HK-2 (cell line): Measurements from ENCODE around the gene CNTRL.
"Not testable (repeated sequence)": the region's sequence is repeated elsewhere in the genome, so short reads cannot be mapped to it uniquely, and the experiment has no call there.

Experiments used
- DNase-seq: peaks from one replicate; pipeline ENCODE4 v3.0.0-alpha.2; 2018; ENCODE audit not compliant: unreplicated experiment

CNTRL gene

GRCh38 chr9:121074370-121075250 lies at the start of gene CNTRL:
TSS of gene CNTRL (plus strand) at chr9:121074955. CDS start at chr9:121088327, 13,372 bp downstream.
- DNase-seq: peak; percentile 90

- no peak for DNase-seq
Observed at GRCh38 chr9:121026260-121026691, 48.5 kb upstream of the CNTRL start.

- no peak for DNase-seq
Observed at GRCh38 chr9:121026768-121027167, 48.0 kb upstream of the CNTRL start.

- not testable (repeated sequence) for DNase-seq
Observed at GRCh38 chr9:121028285-121028684, 46.5 kb upstream of the CNTRL start.

- no peak for DNase-seq
Observed at GRCh38 chr9:121029469-121029868, 45.3 kb upstream of the CNTRL start.

GRCh38 chr9:121034529-121034928 lies 40.2 kb upstream of the CNTRL start:
- DNase-seq: no peak

- not testable (repeated sequence) for DNase-seq
Observed at GRCh38 chr9:121035717-121036116, 39.0 kb upstream of the CNTRL start.

- no peak for DNase-seq
Observed at GRCh38 chr9:121038362-121038761, 36.4 kb upstream of the CNTRL start.

GRCh38 chr9:121038804-121039203 lies 36.0 kb upstream of the CNTRL start:
- DNase-seq: no peak

- no peak for DNase-seq
Observed at GRCh38 chr9:121048175-121048574, 26.6 kb upstream of the CNTRL start.

GRCh38 chr9:121048618-121049017 lies 26.1 kb upstream of the CNTRL start:
- no peak for DNase-seq

GRCh38 chr9:121050128-121050988 lies 24.4 kb upstream of the CNTRL start, which contains the start of gene C5:
TSS of gene C5 (minus strand) at chr9:121050275. CDS start at chr9:121050246, 29 bp downstream.
- no peak for DNase-seq

GRCh38 chr9:121053544-121053943 lies 21.2 kb upstream of the CNTRL start:
- no peak for DNase-seq

- no peak for DNase-seq
Observed at GRCh38 chr9:121055642-121056143, 19.1 kb upstream of the CNTRL start.

- DNase-seq: no peak
Observed at GRCh38 chr9:121057821-121058220, 16.9 kb upstream of the CNTRL start.

GRCh38 chr9:121059513-121059912 lies 15.2 kb upstream of the CNTRL start:
- DNase-seq: no peak

- no peak for DNase-seq
Observed at GRCh38 chr9:121059998-121060636, 14.6 kb upstream of the CNTRL start.

GRCh38 chr9:121066850-121067249 lies 7.9 kb upstream of the CNTRL start:
- no peak for DNase-seq

GRCh38 chr9:121067640-121068039 lies 7.1 kb upstream of the CNTRL start:
- no peak for DNase-seq

GRCh38 chr9:121069396-121069795 lies 5.4 kb upstream of the CNTRL start:
- no peak for DNase-seq

- no peak for DNase-seq
Observed at GRCh38 chr9:121071370-121071755, 3.4 kb upstream of the CNTRL start.
